Left lobe of liver (tissue), 2 donors: ENCODE results near the gene TGIF2. TPM values are rescaled to one million over a fixed set of nuclear protein-coding genes. Genes with fewer than 3 reads are reported as not detected.

Source experiments
- ATAC-seq: fragments of 200-7000 bp; cut with Tn5 transposase; one replicate; pipeline ENCODE4 v1.9.1; 2020; ENCODE audit warnings: mild to moderate bottlenecking, moderate library complexity
- DNase-seq: peaks from one replicate; pipeline ENCODE4 v3.0.0-alpha.2; 2020; ENCODE audit warnings: low spot score
- total RNA-seq: library from RNA; stranded (reverse); gene quantifications from one replicate; pipeline ENCODE4 v1.2.1, GENCODE V29; 2021
- donor health status: DM: no; HTN: no; CAD: no; lungs with moderate emphysema.
- donor health status: DM: no; HTN: yes; CAD: no.

The TGIF2 gene
- total RNA-seq, result 4.6 TPM

DNA sequence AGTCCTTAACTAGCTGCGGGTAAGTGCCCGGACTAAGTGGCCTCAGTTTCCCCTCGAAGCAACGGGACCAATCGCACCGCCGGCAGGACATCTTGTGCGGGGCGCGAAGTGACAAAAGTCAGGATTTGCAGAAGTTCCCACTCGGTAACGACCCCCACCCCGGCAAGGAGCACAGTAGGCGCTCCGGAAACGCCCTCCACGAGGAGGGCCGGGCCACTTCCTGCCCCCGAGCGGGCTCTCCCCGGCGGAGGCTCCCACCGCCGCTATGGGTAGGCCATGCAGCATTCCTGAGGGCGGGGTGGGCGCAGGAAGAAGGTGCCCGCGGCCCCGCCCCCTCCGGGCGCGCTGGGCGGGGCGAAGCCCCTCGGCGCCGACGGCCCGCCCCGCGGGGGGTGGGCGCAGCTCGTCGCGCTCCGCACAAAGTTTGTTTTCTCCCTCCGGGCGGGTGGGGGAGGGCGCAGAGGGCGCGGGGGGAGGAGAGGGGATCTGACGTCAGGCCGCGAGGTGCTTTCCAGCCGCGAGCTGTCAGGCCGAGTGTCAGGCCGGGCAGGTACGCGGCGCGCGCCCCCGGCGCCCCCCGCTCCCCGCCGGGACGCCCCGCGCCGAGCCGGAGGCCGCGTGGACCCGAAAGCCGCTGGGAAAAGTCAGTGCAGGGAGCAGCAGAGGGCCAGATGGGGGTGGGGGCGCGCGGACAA is at the start of gene TGIF2:
TGIF2 (plus strand) TSS at position 495 of the 695 bp plus-strand sequence. CDS start 5,178 bp downstream, outside the sequence.
- ATAC-seq (peak; percentile 87), DNase-seq (peak; percentile 88)

DNA sequence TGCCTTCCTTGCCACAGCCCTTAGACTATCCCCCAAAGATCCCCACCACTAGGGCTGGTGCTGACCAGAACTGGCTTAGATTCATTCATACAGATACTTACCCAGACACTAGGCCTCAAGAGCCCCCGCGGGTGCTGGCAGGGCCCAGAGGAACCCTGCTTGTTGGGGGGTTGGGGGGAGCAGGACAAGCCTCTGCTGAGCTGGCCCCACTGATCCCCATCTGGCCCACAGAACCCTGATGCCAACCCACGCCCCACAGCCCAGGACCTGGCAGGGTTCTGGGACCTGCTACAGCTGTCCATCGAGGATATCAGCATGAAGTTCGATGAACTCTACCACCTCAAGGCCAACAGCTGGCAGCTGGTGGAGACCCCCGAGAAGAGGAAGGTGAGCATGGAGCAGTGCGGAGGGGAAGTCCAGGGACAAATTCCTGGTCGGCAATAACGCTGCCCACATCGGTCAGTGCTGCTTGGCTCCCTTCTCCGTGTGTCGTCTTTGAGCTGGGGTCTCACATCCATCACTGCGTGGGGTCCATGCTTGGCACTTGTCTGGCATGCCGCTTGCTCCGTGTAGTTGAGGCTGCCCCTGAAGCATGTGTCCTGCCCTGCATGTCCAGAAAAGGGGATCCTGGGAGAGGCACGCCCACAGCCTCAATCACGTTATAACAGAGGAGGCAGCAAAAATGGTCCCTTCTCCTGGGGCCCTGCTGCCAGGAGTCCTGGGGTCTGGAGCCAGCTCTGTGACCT is 47.6 kb upstream of the TGIF2 start:
- ATAC-seq (peak; percentile 10), DNase-seq (no peak)

DNA sequence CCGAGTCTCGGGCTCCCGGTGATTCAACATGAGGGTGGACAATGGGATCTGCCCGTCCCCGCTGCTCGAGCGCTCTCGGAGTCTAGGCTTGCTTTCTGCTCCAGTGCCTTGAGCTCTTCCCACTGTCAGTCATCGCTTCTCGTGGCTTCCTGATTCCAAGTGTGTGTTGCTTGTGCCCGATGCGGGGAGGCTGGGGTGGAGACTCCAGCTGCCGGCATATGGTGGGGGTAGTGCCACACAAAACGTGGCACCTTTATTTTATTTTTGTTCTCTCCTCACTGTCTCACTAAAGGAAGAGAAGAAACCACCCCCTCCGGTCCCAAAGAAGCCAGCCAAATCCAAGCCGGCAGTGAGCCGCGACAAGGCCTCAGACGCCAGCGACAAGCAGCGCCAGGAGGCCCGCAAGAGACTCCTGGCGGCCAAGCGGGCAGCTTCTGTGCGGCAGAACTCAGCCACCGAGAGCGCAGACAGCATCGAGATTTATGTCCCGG is 46.8 kb upstream of the TGIF2 start:
- ATAC-seq, result no peak
- DNase-seq, result no peak

DNA sequence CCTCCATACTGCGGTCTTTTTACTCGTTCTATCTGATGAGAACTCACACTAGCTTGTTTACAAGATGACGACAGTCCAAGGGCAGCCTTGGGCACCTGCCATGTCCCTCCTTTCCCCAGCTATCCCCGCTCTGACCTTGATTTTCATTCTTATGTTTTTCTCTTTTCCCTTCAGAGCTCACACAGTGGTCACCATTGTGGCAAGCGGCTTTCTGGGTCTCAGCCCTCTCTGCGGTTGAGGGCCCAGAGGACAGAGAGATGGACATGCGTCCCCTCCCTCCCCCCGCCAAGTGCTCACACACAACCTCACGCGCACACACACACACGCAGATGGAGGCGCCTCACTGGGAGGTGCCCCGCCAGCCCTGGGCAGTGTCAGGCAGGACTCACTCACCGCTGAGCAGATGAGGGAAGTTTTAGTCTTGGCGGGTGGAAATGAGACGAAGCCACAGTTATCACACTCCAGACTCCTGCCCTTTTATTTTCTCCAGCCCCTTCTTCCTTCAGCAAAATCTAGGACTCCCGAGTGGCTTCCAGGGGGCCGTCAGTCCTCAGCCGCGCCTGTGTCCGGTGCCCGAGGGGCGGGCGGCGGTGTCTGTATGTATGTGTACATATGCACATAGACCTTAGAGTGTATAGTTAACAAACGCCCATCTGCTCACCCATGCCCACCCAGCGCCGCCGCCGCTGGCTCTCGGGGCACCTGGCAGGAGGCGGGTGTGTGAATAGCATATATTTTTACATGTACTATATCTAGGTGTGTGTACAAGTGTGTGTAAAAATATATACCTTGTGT is 45.9 kb upstream of the TGIF2 start:
- DNase-seq (no peak), ATAC-seq (no peak)

DNA sequence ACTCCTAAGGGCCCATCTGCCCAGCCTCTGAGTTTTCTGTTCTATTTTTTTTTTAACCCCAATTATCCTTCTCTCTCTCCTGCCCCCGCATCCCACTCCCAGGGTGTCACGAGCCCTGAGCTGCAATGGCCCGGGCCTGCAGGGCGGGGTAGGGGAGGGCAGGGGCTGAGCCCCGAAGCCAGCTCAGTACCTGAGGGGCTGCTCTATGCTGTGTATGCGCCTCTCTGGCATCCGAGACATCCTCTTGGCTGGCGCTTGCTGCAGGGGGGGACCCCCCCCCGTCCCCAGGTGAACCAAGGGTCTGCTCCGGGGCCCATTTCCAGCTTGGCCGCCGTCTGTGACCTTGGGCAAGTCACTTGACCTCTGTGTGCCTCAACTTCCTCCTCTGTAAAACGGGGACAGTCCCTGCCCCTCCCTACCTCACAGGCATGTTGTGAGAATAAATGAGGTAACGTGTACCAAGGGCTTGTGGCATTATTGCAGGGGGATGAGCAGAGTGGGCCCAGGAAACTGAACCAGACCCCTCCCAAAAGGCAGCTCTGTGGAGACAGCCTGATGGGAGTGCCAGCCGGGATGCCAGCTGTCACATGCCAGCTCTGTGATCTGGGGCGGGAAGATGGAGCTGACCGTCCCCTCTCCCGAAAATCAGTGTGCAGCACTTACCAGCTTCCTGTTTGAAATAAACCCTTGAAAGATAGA is 45.1 kb upstream of the TGIF2 start:
- DNase-seq (no peak), ATAC-seq (no peak)

DNA sequence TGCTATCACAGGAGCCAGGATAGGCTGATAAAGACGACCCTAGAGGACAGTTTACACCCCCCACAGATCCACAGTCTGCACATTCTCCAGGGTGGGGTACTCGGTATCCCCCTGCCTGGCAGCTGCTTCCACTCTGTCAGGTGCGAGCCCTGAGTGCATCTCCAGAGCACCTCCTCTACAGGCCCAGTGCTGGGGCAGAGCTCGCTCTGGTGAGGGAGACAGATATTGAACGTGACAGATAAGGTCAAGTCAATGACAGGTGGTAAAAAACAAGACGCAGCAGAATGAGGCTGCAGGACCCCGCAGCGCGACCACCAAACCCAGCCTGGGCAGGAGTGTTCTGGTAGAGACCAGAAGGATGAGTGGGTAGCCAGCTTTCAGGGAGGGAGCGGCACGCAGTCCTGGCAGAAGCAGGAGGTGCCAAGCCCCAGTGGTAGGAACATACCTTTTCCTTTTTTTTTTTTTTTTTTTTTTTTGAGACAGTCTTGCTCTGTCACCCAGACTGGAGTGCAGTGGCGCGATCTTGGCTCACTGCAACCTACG is 44.5 kb upstream of the TGIF2 start:
- DNase-seq (no peak), ATAC-seq (no peak)

DNA sequence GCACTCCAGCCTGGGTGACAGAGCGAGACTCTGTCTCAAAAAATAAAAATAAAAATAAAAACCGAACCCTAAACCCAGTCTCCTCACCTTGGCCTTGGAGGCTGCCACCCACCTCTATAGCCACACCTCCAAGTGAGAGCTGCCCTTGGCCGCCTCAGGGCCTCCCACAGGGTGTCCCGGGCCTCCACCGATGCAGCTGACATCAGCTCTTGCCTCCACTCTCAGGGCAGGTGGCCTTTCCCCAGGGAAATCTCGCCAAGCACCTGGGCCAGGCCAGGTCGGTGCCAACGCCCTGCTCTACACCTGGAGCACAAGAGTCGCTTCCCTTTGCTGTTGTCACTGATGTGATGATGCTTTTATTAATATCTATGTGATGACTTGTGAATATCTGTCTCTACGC is 41.0 kb upstream of the TGIF2 start:
- ATAC-seq, result no peak
- DNase-seq, result no peak

DNA sequence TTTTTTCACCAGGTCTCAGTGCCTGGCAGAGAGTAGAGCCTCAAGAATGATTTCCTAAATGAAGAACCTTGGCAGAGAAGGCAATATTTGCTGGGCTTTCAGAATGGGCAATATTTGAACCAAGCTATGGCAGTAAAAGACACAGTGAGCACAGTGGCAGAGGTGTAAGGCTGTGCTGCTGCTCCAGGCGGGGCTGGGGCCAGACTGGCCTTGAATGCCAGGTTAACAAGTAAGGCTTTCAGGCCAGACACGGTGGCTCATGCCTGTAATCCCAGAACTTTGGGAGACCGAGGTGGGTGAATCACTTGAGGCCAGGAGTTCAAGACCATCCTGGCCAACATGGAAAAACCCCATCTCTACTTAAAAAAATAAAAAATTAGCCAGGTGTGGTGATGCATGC is 40.6 kb upstream of the TGIF2 start:
- ATAC-seq (no peak), DNase-seq (no peak)

DNA sequence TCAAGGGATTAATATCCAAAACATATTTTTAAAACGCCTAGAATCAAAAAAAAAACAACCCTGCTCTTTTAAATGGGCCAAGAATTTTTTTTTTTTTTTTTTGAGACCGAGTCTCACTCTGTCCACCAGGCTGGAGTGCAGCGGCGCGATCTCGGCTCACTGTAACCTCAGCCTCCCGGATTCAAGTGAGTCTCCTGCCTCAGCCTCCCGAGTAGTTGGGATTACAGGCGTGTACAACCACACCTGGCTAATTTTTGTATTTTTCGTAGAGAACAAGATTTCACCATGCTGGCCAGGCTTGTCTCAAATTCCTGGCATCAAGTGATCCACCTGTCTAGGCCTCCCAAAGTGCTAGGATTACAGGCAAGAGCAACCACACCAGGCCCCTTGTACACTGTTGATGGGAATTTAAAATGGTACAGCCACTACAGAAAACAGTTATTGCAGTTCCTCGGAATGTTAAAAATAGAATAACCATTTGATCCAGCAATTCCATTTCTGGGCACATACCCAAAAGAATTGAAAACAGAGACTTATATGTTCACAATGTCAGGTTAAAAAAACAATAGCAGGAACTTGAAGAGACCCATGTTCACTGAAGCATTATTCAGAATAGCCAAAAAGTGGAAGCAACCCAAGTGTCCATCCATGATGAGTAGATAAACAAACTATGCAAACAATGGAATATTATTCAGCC is 35.2 kb upstream of the TGIF2 start:
- DNase-seq, result no peak

DNA sequence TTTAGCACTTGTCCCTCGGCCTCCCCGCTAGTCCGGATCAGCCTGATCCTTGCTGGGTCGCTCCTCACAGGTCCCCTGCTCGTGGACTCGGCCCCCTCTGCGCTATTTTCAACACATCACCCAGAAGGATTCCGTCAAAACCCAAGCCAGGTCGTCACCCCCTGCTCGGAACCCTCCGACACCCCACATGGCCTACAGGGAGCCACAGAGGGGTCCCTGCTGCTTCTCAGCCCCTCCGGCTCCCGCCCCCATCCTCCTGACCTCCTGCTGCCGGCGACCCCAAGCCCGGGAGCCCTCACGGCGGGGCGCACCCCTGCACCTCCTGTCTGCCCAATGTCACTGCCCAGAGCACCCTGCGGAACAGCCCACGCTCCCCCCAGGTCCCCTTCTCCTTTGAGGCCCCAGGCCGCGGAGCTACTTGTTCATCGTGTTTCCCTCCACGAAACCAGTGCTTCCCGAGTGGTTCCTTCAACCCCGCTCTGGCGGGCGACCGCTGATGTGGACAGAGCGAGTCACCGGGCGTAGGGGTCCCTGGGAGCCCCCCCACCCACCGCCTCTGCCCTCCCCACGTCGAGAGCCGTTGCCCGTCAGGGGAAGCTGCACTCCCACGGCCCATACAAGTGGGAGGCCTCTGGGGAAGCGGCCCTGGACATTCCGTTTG is 32.7 kb upstream of the TGIF2 start:
- ATAC-seq, result no peak
- no peak for DNase-seq

More for the DNA sequence above, 35.2 kb upstream of the TGIF2 start:
- no peak for ATAC-seq

DNA sequence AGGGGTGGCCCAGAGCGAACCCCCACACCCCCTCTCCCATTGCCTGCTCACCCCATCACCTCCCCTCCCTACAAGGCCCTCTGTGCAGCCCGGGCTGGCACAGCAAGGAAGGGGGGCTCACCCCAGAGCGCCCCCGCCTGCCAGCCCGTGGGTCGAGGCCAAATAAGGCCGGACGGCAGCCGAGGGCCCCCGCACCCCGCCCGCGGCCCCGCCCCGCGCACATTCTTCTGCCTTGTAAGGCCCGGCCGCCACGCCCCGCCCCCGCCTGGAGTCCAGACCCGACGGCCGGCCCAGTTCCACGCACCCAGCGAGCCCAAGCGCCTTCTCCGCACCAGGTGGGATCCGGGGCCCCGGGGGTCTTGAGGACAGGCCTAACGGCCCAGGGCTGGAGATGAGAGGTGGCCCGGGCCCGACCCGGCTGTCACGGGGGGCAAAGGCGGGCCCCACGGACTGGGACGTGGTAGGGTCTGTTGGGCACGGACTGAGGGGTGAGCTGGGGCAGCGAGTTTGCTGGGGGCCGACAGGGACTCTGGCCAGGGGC is 32.1 kb upstream of the TGIF2 start, which contains the start of gene MYL9:
MYL9 (plus strand) TSS at position 293 of the 541 bp plus-strand sequence. CDS start 3,366 bp downstream, outside the sequence.
- ATAC-seq (peak; percentile 71), DNase-seq (peak; percentile 73)

DNA sequence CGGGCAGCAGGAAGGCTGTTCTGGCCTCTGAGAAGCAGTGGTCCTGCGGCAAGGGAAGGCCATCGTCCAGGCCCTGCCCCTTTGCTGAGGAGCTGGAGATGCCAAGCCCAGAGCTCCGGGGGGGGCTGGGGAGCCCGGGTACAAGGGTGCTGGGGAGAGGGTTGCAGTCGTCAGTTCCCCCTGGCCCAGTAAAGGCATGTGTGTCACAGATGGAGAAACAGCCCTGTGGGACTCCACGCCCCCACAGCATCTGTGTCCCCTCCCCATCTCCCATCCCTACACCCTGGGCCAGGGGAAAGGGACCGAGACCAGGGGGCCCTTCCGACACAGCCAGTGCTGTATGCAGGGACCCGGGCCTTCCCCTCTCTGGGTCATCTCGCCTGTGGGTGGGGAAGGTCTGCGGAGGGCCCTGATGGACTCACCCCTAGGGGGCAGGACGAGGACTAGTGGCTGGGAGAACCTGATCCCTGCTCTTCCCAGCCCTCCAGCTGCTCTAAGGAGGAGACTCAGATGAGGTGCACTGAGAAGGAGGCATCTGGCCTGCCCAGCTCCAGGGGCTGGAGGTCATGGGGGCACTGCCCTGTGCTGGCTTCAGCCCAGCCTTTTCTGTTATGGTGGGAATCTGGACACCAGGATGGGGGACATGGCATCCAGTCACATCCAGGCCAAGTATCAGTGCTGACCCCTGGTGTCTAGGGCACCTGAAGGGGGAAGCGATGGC is 31.5 kb upstream of the TGIF2 start:
- ATAC-seq, result peak; percentile 14
- DNase-seq, result no peak

DNA sequence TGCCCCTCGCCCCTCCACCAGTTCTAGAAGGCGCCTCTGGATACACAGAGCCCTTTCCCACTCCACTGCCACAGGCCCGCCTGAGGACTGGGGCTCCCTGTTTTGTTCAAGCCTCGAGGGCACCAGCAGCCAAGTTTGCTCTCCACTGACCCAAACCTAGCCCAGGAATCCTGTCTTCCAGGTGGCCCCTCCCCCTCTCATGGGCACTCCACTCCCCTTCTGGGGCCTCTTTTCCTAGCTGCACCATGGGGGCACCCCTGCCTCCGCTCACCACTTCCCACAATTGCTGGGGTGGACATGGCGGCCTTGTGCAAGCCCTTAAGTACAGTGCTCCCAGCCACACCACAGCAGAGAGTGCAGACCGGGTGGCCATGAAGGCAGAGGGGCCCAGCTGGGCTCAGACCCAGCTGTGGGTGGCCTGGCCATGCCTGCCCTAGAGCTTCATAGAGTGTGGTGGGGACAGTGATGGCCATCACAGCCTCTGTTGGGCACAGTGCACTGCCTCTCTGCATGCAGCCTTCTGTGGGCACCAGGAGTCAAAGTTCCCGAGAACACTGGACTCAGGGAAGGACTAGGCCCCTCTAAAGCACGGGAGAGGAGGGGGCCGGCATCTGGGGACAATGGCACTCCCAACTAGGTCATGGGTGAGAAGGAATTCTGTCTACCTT is 30.7 kb upstream of the TGIF2 start:
- no peak for ATAC-seq
- no peak for DNase-seq

DNA sequence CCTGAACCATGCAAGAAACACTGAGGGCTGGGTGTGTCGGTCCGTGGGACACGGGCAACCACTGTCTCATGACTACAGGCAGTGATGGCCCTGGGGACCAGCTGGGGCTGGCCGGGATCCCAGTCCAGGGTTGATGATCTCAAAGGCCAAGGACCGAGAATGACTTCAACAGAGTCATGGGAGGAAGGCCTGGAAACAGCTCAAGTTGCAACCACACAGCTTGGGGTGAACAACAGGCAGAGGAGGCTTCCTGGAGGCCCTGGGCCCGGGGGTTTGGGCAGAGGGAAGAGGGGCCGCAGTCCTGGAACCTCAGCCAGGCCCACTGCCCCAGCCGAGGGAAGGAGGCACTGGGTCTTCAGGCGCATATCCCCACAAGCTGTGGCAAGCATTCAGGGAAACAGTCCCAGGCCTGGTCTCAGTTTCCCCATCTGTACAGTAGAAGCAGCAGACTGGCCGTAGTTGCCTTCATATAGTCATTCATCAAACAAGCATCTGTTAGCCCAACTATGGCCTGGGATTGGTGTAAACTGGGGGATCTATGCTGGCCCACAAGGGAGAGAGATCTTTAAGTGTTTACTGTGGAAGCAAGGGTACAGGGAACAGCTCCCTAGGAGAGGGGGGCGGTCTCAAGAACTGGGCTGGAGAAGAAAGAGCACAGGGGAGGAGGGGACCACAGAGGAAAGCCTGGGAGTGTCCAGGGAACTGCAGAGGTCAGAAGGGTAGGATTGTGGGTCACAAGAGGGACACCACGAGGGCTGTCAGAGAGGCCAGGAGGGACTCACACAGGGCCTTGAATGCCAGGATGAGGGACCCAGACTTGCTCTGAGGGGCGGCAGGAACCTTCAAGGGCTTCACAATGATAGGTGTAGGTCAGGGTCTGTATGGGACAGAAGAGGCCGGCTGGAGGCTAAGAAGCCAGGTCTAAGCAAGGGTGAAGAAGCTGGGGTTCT is 29.9 kb upstream of the TGIF2 start:
- ATAC-seq (peak; percentile 69), DNase-seq (peak; percentile 66)

DNA sequence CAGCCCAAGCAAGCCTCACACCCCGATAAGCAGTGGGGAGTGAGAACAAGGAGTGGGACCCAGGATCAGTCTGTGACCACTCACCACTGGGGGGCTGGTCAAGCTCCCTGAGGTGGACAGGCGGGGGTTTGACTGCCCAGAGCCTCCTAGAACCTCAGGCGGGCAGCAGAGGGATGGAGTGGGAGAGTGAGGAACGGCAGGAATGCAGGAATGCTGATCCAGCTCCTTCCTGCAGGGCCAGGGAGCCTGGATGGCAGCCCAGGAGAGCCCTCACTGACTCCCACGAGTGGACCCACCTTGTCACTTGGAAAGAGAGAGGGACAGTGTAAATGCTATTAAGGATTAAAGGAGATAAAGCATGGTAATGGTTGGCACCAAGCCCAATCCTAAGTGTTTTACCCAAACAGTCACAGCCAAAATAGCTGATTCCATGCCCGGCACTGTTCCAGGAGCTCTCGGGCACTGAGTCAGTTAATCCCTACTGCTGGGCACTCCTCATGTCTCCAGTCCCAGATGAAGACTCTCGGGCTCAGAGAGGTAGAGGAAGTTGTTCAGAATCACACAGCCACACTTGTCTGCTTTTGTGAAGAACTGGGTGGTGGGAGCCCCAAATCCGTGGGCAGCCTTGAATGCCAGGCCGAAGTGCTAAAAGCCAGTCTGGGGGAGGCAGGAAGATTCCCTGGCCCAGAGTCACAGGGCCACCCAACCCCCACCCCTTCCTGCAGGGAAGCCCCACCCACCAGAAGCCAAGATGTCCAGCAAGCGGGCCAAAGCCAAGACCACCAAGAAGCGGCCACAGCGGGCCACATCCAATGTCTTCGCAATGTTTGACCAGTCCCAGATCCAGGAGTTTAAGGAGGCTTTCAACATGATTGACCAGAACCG is 29.0 kb upstream of the TGIF2 start:
- DNase-seq, result no peak
- ATAC-seq, result no peak
